ENCODE measurements around the gene SELENOH. TPM values are rescaled to one million over a fixed set of nuclear protein-coding genes. Genes with fewer than 3 reads are reported as not detected.
"Not testable (repeated sequence)": the region's sequence is repeated elsewhere in the genome, so short reads cannot be mapped to it uniquely, and the experiment has no call there.

SELENOH gene
- total and polyA plus RNA-seq, 12 donors: 33.8 to 327 (median 198) TPM

GRCh38 chr11:57711414-57712255 is 29.7 kb upstream of the SELENOH start, which contains the start of gene MED19:
Gene MED19, minus strand, starts transcription at chr11:57712215. Its CDS starts 36 bp downstream, at chr11:57712179.
- intact Hi-C loops (cut with DNase I): no loop called here
- Histone ChIP-seq H3K4me1 (replicated peaks in 1 of 2) (peaks cover 11 to 38% of the 10 kb centered on the region in 2 donors), H3K4me3 (peak within 1 kb of the TSS; percentile 83 to 97 (median 90)), H3K9me3 (replicated peaks in 1 of 3) (no peaks in the 10 kb centered on the region), H3K27me3 (no peaks in the 10 kb centered on the region), H3K36me3 (replicated peaks in 1 of 2) (no peaks in the 10 kb centered on the region), H3K27ac (peak within 1 kb of the TSS; percentile 49 to 94 (median 86))
- TF ChIP-seq POLR2A (IDR thresholded peaks at IDR 0.05): peak; percentile 62 to 67
- TF ChIP-seq, protein P1, sequence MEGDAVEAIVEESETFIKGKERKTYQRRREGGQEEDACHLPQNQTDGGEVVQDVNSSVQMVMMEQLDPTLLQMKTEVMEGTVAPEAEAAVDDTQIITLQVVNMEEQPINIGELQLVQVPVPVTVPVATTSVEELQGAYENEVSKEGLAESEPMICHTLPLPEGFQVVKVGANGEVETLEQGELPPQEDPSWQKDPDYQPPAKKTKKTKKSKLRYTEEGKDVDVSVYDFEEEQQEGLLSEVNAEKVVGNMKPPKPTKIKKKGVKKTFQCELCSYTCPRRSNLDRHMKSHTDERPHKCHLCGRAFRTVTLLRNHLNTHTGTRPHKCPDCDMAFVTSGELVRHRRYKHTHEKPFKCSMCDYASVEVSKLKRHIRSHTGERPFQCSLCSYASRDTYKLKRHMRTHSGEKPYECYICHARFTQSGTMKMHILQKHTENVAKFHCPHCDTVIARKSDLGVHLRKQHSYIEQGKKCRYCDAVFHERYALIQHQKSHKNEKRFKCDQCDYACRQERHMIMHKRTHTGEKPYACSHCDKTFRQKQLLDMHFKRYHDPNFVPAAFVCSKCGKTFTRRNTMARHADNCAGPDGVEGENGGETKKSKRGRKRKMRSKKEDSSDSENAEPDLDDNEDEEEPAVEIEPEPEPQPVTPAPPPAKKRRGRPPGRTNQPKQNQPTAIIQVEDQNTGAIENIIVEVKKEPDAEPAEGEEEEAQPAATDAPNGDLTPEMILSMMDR (IDR thresholded peaks at IDR 0.05): no peak
- peak; percentile 77 to 90 (median 85) for DNase-seq
- 4 to 13% (median 7%) methylated on average over 28 to 51 of the region's 51 CpGs for WGBS, 4 donors

DNA sequence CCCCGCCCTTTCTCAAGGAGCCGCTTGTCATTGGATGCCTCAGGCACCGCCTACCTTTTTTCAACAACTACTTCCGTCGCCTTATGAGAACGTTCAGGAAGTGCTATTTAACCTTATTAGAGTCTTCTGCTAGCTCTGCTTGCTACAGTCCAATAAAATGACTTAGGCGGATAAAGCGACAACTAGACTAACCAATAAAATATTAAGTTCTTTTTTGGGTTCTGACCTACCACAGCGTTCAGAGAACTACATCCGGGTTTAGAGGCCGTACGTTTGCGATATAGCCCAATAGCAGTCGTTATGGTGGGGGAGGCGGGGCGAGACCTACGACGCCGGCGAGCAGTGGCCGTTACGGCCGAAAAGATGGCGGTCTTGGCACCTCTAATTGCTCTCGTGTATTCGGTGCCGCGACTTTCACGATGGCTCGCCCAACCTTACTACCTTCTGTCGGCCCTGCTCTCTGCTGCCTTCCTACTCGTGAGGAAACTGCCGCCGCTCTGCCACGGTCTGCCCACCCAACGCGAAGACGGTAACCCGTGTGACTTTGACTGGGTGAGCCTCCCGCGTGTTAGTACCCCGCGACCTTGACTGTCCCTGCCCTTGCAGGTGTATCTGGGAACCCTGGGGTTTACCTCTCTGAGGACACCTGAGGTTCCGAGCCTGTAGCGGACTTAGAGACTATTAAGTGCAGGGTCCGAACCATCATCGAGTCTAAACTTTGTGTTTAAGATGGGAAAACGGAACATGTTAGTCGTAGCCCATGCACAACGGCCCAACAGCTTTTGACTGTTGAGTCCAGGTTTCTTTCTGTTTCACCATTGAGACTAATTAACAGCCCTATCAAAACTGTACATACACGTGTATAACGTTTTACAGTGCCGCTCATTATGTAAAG is 28.8 kb upstream of the SELENOH start, which contains the start of gene TMX2:
Gene TMX2, plus strand, starts transcription at position 338 of the 895 bp plus-strand sequence. Its CDS starts 26 bp downstream, at position 364.
- H3K27ac ChIP-seq: peak within 1 kb of the TSS; percentile 49 to 94 (median 86)
- no peaks in the 10 kb centered on the region for H3K27me3 ChIP-seq
- peak in 1 of 2 donors; percentile 30 for TF ChIP-seq POLR2A (IDR thresholded peaks at IDR 0.05)
- TF ChIP-seq, protein P1 (IDR thresholded peaks at IDR 0.05): no peak
- peak; percentile 92 to 98 (median 96) for DNase-seq
- intact Hi-C loops (cut with DNase I): no loop called here
- 0 to 1% (median 0%) methylated on average over 29 to 53 of the region's 53 CpGs for WGBS, 4 donors
- H3K9me3 ChIP-seq (replicated peaks in 1 of 3): no peaks in the 10 kb centered on the region
- H3K36me3 ChIP-seq (replicated peaks in 1 of 2): no peaks in the 10 kb centered on the region
- peaks cover 11 to 38% of the 10 kb centered on the region in 2 donors for H3K4me1 ChIP-seq (replicated peaks in 1 of 2)
- H3K4me3 ChIP-seq: peak within 1 kb of the TSS; percentile 83 to 97 (median 90)

- no peak for TF ChIP-seq POLR2A (IDR thresholded peaks at IDR 0.05)
- TF ChIP-seq, protein P1 (IDR thresholded peaks at IDR 0.05): no peak
- Histone ChIP-seq H3K27ac (no peak overlapping the region), H3K27me3 (no peaks in the 10 kb centered on the region), H3K4me3 (peak overlapping the region in 1 of 4 donors; percentile 86), H3K4me1 (replicated peaks in 1 of 2) (peaks cover 11 to 38% of the 10 kb centered on the region in 2 donors), H3K36me3 (replicated peaks in 1 of 2) (no peaks in the 10 kb centered on the region), H3K9me3 (replicated peaks in 1 of 3) (no peaks in the 10 kb centered on the region)
- WGBS, 4 donors: 87 to 95% (median 92%) methylated on average over 2 of the region's 2 CpGs
- intact Hi-C loops (cut with DNase I): no loop called here
- no peak for DNase-seq
These were observed 27.5 kb upstream of the SELENOH start for GRCh38 chr11:57713835-57714234.

- intact Hi-C loops (cut with DNase I): not testable (repeated sequence)
These were observed 24.6 kb upstream of the SELENOH start for GRCh38 chr11:57716726-57717125.

More at GRCh38 chr11:57716726-57717125, 24.6 kb upstream of the SELENOH start:
- H3K4me1 ChIP-seq (replicated peaks in 1 of 2): peaks cover 6 to 23% of the 10 kb centered on the region in 2 donors
- H3K27me3 ChIP-seq; DNase-seq; H3K27ac ChIP-seq; H3K4me3 ChIP-seq; H3K9me3 ChIP-seq (replicated peaks in 1 of 3); H3K36me3 ChIP-seq (replicated peaks in 1 of 2): not testable (repeated sequence)
- WGBS, 4 donors: 94 to 97% methylated on average over 10 to 26 of the region's 34 CpGs; no CpG with 5 or more reads in 2 of the 4 donors
